ENCODE results near the gene RBM10. TPM values are rescaled to one million over a fixed set of nuclear protein-coding genes. Genes with fewer than 3 reads are reported as not detected.

Gene RBM10
- total RNA-seq, 1 experiment from 2014 or later = 55.8 TPM

DNA sequence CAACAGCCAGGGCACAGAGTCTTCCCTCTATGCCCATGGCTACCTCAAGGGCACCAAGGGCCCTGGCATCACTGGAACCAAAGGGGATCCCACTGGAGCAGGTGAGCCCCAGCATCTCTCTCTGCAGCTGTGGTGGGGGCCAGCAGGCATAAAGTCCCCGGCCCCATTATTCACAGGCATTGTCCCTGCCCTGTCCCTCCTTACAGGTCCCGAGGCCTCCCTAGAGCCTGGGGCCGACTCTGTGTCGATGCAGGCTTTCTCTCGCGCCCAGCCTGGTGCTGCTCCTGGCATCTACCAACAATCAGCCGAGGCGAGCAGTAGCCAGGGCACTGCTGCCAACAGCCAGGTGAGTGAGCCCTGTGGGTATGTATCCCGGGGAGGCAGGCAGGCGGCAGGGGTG is 36.3 kb downstream of the RBM10 start:
- Mint-ChIP-seq H3K27me3 (ENCODE audit: low read depth) (no peaks in the 10 kb centered on the region; the same call in 1 of the 2 replicates), H3K27ac (no peak overlapping the region), H3K36me3 (ENCODE audit: insufficient read depth in 1 of 3, low read depth in 3 of 3) (peaks cover 45 to 84% (median 69%) of the 10 kb centered on the region in 3 experiments), H3K4me1 (no peaks in the 10 kb centered on the region), H3K9me3 (peaks cover 60 to 75% of the 10 kb centered on the region in 2 experiments), H3K4me3 (no peak overlapping the region)
- Histone ChIP-seq H4K5ac (ENCODE audit: insufficient read length, low read depth, low read length) (no peak overlapping the region), H3K56ac (ENCODE audit: insufficient read length, low read depth, low read length) (no peak overlapping the region), H4K8ac (replicated peaks; ENCODE audit: insufficient read length, low read depth, low read length) (no peak overlapping the region), H3K79me2 (ENCODE audit: insufficient read depth, low read length) (no peaks in the 10 kb centered on the region), H2BK15ac (ENCODE audit: low read depth, low read length) (no peak overlapping the region), H2AFZ (ENCODE audit: low read length) (no peak overlapping the region), H3K27ac (ENCODE audit: insufficient read length, low read depth, low read length) (no peak overlapping the region), H3K4me2 (ENCODE audit: insufficient read depth, insufficient read length, low read length) (no peak overlapping the region), H4K20me1 (ENCODE audit: control insufficient read depth, insufficient read depth, insufficient read length) (no peaks in the 10 kb centered on the region), H3K14ac (ENCODE audit: insufficient read depth, low read length) (no peak overlapping the region), H2BK20ac (ENCODE audit: low read depth, low read length, poor library complexity, severe bottlenecking) (no peak overlapping the region), H4K91ac (ENCODE audit: insufficient read length, low read depth, low read length) (no peak overlapping the region), H2AK5ac (ENCODE audit: insufficient read length, low read length) (no peak overlapping the region), H3K9me3 (ENCODE audit: control insufficient read depth, low read depth, low read length) (no peaks in the 10 kb centered on the region), H3K9ac (ENCODE audit: extremely low read depth, insufficient read length, low read length) (no peak overlapping the region), H3K79me1 (ENCODE audit: insufficient read depth, low read depth, low read length, poor library complexity, severe bottlenecking) (no peaks in the 10 kb centered on the region), H2BK120ac (ENCODE audit: low read depth, low read length, poor library complexity, severe bottlenecking) (no peak overlapping the region), H3T11ph (ENCODE audit: low read length) (no peak overlapping the region), H3K4me1 (ENCODE audit: insufficient read depth, low read length) (no peaks in the 10 kb centered on the region), H3K18ac (ENCODE audit: insufficient read length, low read depth, low read length) (no peak overlapping the region), H3K23ac (ENCODE audit: insufficient read length, low read depth, low read length) (no peak overlapping the region), H3K23me2 (ENCODE audit: insufficient read length, low read depth, low read length, poor library complexity, severe bottlenecking) (no peaks in the 10 kb centered on the region), H2BK12ac (ENCODE audit: insufficient read length, low read depth, low read length) (no peak overlapping the region), H2BK5ac (ENCODE audit: insufficient read length, low read length) (no peak overlapping the region), H3K4ac (ENCODE audit: low read depth, low read length) (no peak overlapping the region), H3K27me3 (ENCODE audit: insufficient read depth, low read length) (no peaks in the 10 kb centered on the region)
- WGBS (ENCODE audit: extremely low coverage, insufficient read length, low lambda C conversion rate) = no CpG with 5 or more reads among the region's 10 CpGs
- DNase-seq = no peak
- TF ChIP-seq, protein P1, sequence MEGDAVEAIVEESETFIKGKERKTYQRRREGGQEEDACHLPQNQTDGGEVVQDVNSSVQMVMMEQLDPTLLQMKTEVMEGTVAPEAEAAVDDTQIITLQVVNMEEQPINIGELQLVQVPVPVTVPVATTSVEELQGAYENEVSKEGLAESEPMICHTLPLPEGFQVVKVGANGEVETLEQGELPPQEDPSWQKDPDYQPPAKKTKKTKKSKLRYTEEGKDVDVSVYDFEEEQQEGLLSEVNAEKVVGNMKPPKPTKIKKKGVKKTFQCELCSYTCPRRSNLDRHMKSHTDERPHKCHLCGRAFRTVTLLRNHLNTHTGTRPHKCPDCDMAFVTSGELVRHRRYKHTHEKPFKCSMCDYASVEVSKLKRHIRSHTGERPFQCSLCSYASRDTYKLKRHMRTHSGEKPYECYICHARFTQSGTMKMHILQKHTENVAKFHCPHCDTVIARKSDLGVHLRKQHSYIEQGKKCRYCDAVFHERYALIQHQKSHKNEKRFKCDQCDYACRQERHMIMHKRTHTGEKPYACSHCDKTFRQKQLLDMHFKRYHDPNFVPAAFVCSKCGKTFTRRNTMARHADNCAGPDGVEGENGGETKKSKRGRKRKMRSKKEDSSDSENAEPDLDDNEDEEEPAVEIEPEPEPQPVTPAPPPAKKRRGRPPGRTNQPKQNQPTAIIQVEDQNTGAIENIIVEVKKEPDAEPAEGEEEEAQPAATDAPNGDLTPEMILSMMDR (conservative IDR thresholded peaks at IDR 0.05) = no peak
